ENCODE measurements around the gene NRP2. TPM values are rescaled to one million over a fixed set of nuclear protein-coding genes. Genes with fewer than 3 reads are reported as not detected.

The NRP2 gene
- total RNA-seq, 1 donor from 2014 or later = 7.7 TPM

GRCh38 chr2:205704127-205704741 is 21.9 kb downstream of the NRP2 start:
- ATAC-seq = no peak
- no peak for DNase-seq (ENCODE audit: low spot score)

GRCh38 chr2:205705511-205706349 is 23.4 kb downstream of the NRP2 start:
- DNase-seq (ENCODE audit: low spot score) = no peak
- no peak for ATAC-seq

GRCh38 chr2:205706769-205707381 is 24.6 kb downstream of the NRP2 start:
- peak; percentile 65 for ATAC-seq
- DNase-seq (ENCODE audit: low spot score) = no peak

GRCh38 chr2:205708231-205708631 is 25.9 kb downstream of the NRP2 start:
- no peak for DNase-seq (ENCODE audit: low spot score)
- peak; percentile 45 for ATAC-seq

- DNase-seq (ENCODE audit: low spot score) (no peak), ATAC-seq (no peak)
These were observed 27.0 kb downstream of the NRP2 start for GRCh38 chr2:205709319-205709718.

- DNase-seq (ENCODE audit: low spot score) (no peak), ATAC-seq (no peak)
These were observed 30.2 kb downstream of the NRP2 start for GRCh38 chr2:205712508-205712907.

GRCh38 chr2:205713086-205713485 is 30.8 kb downstream of the NRP2 start:
- ATAC-seq (no peak), DNase-seq (ENCODE audit: low spot score) (no peak)

GRCh38 chr2:205714058-205714776 is 31.9 kb downstream of the NRP2 start:
- ATAC-seq = no peak
- DNase-seq (ENCODE audit: low spot score) = no peak

- DNase-seq (ENCODE audit: low spot score) = no peak
These were observed 32.8 kb downstream of the NRP2 start for GRCh38 chr2:205714789-205715720.

GRCh38 chr2:205715831-205716525 is 33.7 kb downstream of the NRP2 start:
- DNase-seq (ENCODE audit: low spot score) (peak; percentile 57), ATAC-seq (peak; percentile 83)

More at GRCh38 chr2:205714789-205715720, 32.8 kb downstream of the NRP2 start:
- ATAC-seq = no peak

GRCh38 chr2:205717175-205717846 is 35.0 kb downstream of the NRP2 start:
- no peak for DNase-seq (ENCODE audit: low spot score)
- no peak for ATAC-seq

GRCh38 chr2:205717999-205718398 is 35.7 kb downstream of the NRP2 start:
- ATAC-seq (no peak), DNase-seq (ENCODE audit: low spot score) (no peak)

- DNase-seq (ENCODE audit: low spot score) (no peak), ATAC-seq (no peak)
These were observed 37.5 kb downstream of the NRP2 start for GRCh38 chr2:205719847-205720246.

- ATAC-seq (no peak), DNase-seq (ENCODE audit: low spot score) (no peak)
These were observed 38.2 kb downstream of the NRP2 start for GRCh38 chr2:205720451-205720902.

- ATAC-seq (no peak), DNase-seq (ENCODE audit: low spot score) (no peak)
These were observed 38.8 kb downstream of the NRP2 start for GRCh38 chr2:205721057-205721449.

GRCh38 chr2:205722283-205722918 is 40.1 kb downstream of the NRP2 start:
- no peak for DNase-seq (ENCODE audit: low spot score)
- no peak for ATAC-seq

GRCh38 chr2:205723179-205723578 is 40.9 kb downstream of the NRP2 start:
- ATAC-seq (no peak), DNase-seq (ENCODE audit: low spot score) (no peak)

- peak; percentile 40 for ATAC-seq
- no peak for DNase-seq (ENCODE audit: low spot score)
These were observed 42.8 kb downstream of the NRP2 start for GRCh38 chr2:205725059-205725458.

All from left lobe of liver (tissue), 2 donors.